Hippocampal formation (tissue), 2 donors: ENCODE data around the gene KCNE1.
"Not testable (repeated sequence)": the region's sequence is repeated elsewhere in the genome, so short reads cannot be mapped to it uniquely, and the experiment has no call there.

Experiments used
- DNase-seq, 2 donors: peaks; one replicate each; lab custom pipeline; 2025; lab: John Stamatoyannopoulos, UW

Gene KCNE1

DNA sequence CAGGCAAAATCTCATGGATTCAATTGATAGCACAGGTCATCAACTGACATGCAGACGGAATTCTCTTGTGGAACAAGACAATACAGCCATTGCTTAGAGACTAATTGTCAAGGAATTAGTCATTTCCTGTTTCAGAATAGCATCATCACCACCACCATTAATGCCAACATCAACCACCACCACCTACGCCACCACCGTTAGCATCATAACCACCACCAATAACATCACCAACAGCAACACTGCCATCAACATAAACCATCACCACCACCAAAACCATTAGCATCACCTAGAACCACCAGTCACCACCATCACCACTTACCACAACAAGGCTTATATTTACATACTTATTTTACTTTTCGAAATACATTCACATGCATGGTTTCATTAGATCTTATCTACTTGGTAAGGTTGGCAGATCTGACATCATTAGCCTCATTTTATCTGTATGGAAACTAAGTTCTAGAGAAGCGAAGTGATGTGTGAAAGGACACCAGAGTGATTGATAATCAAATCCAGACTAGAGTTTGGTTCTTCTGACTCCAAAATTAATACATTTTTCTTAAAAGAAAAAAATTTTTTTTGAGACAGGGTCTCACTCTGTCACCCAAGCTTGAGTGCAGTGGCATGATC is 94.4 kb downstream of the KCNE1 start:
- not testable (repeated sequence) for DNase-seq

DNA sequence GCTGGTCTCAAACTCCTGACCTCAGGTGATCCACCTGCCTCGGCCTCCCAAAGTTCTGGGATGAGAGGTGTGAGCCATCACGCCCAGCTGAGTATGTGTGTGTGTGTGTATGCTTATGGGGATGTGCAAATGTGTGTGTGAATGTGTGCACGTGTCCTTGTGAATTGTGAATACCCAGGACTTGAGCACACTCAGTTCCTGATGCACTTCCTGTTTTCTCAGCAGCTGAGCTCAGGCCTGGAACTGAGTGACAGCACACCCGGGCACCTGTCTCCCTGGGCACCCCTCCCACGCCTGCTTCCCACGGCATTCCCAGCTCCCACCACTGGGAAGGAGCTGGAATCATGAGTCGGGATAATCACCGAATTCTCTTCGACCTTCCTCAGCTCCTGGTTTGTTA is 104.7 kb downstream of the KCNE1 start:
- not testable (repeated sequence) for DNase-seq

DNA sequence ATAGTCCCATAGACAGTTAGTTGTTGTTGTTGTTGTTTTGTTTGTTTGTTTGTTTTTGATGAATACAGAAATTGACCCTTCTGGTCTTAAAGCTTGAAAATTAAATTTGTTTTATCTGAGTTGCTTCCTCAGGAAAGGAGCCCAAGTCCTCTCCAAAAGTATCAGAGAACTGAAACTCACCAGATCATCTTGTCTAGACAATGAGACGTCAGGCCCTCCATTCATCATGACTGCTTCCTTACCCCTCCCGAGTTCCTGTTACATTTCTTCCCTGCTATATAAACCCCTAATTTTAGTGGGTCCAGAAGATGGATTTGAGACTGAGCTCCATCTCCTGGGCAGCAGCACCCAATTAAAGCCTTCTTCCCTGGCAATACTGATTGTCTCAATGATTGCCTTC is 105.3 kb downstream of the KCNE1 start:
- DNase-seq = not testable (repeated sequence)

DNA sequence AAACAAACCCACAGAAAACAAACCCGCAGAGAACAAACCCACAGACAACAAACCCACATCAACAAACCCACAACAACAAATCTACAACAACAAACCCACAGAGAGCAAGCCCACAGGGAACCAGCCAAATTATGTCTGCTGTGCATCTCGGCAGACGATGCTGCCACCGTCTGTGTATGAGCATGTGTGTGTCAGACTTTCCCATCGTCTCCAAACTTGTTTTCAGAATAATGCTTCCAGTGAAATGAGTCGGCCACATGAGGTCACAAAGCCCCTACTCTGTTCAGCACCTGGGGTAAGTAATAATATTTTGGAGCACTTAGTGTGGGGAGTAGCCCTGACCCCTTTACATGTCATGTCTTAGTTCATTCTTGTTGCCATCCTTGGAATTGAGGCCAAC is 105.9 kb downstream of the KCNE1 start:
- not testable (repeated sequence) for DNase-seq

DNA sequence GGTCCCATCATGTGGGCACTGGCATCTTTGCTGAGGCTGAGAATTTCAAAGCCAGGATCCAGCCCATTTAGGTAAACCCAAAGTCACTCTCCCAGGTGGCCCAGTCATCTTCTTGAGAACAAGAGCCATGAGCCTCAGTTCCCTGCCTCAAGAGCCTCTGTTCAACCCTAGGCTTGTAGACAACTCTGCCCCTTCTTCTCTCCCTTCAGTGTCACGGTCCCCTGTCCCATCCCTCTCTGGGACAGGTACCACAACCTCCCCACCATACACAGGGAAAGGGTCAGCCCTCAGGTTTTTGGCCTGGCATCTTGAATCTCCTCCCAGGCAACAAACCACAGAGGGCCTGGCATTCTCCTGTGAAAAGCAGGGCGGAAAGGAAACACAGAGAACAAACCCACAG is 106.3 kb downstream of the KCNE1 start:
- DNase-seq = not testable (repeated sequence)

DNA sequence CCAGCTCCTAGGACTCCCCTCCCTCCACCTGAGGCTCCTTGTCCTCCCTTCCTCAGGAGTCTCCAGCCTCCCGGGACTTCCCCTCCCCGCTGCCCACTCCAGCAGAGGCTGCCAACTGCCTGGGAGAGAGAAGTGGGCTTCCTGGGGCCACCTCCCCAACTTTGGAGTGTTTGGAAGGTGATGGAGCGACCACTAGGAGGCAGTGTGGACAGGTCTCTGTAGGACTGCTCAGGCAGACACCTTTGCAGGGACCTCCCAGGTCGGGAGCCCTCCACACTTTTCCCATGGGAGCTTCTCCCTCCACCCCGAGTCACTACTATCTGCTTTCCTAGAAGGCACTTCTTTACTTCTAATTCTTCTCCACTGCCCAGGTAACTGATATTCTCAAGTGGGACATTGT is 107.3 kb downstream of the KCNE1 start:
- not testable (repeated sequence) for DNase-seq

DNA sequence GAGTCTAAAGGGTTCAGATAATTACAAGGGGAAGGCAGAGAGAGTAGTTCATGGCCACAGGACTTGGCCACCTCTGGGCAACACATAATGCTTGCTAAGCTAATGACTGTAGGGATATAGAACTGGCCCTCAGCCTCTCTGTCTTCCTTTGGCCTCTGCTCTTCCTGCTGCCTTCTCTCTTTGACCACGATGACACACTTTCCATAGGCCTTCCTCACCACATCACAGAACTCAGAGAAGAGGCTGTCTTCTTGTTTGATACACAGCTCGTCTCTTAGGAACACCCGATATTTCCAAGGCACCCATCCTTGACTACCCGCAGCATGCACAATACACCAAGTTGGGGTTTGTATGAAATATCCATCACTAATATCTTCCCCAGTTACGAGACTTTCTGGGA is 111.5 kb downstream of the KCNE1 start:
- DNase-seq = not testable (repeated sequence)
